A549 (cell line): Measurements from ENCODE around the gene P2RX6.

Experiments used
- EP300 ChIP-seq, 2 experiments: fragments of >200 bp; sonication (Bioruptor Twin); formaldehyde crosslinking; IDR thresholded peaks; 2 replicates in 1 of 2; 3 replicates in 1 of 2; pipeline ENCODE4 v1.6.1; 2016 to 2017
- POLR2A ChIP-seq: IDR thresholded peaks from 2 replicates; pipeline ENCODE4 v1.6.1; 2012; ENCODE audit warnings: mild to moderate bottlenecking, low read length
- RFX5 ChIP-seq: fragments of 450-650 bp; IDR thresholded peaks from 2 replicates; pipeline ENCODE4 v1.7.1; 2014; ENCODE audit warnings: antibody characterized with exemption, mild to moderate bottlenecking, moderate library complexity
- RNF2 ChIP-seq: fragments of 200-600 bp; sonication (generic); IDR thresholded peaks from 2 replicates; pipeline ENCODE4 v1.6.1; 2016; ENCODE audit warnings: low read depth, mild to moderate bottlenecking, antibody characterized with exemption, moderate library complexity, borderline replicate concordance
- TF ChIP-seq, protein P1 (sequence below): fragments of 450-650 bp; IDR thresholded peaks from 2 replicates; pipeline ENCODE4 v1.6.1; 2014; ENCODE audit warnings: antibody characterized with exemption

DNA sequence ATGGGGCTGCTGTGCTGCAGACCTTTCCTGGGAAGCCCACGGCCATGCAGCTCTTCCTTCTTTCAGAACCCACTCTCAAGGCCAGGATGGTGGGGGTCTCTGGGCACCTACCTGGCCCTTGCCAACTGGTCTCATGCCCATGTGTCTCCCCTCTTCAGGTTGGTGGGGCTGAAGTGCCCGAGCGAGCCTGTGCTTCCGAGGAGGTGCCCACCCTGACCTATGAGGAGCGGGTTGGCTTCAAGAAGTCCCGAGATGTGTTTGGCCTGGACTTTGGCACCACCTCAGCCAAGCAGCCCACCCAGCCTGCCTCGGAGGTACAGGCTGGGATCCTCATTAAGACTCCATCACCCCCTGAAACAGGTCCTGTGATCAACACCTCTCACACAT lies 22.9 kb upstream of the P2RX6 start:
- TF ChIP-seq EP300 (IDR thresholded peaks at IDR 0.05) (no peak), POLR2A (no peak), RFX5 (no peak), RNF2 (no peak)
- TF ChIP-seq, protein P1, sequence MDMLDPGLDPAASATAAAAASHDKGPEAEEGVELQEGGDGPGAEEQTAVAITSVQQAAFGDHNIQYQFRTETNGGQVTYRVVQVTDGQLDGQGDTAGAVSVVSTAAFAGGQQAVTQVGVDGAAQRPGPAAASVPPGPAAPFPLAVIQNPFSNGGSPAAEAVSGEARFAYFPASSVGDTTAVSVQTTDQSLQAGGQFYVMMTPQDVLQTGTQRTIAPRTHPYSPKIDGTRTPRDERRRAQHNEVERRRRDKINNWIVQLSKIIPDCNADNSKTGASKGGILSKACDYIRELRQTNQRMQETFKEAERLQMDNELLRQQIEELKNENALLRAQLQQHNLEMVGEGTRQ: no peak
